ENCODE data around the gene PARN. TPM values are rescaled to one million over a fixed set of nuclear protein-coding genes. Genes with fewer than 3 reads are reported as not detected.
"Not testable (repeated sequence)": the region's sequence is repeated elsewhere in the genome, so short reads cannot be mapped to it uniquely, and the experiment has no call there.

Gene PARN
- total RNA-seq, 4 donors from 2014 or later, result 69.8 to 214 (median 120) TPM

GRCh38 chr16:14602443-14602963 lies 27.6 kb downstream of the PARN start:
- Histone ChIP-seq H3K9me3 (no peaks in the 10 kb centered on the region), H3K36me3 (peaks cover 51 to 57% of the 10 kb centered on the region in 2 donors), H3K27ac (no peak overlapping the region), H3K27me3 (no peaks in the 10 kb centered on the region), H3K4me1 (no peaks in the 10 kb centered on the region), H3K4me3 (replicated peaks in 1 of 3) (no peak overlapping the region)
- TF ChIP-seq POLR2A (IDR thresholded peaks at IDR 0.05) (no peak), CTCF (IDR thresholded peaks at IDR 0.05) (no peak)
- WGBS, 2 donors, result 89 to 94% methylated on average over 6 of the region's 6 CpGs
- DNase-seq, result no peak
- intact Hi-C loops (cut with DNase I), result no loop called here

- Histone ChIP-seq H3K27me3 (no peaks in the 10 kb centered on the region), H3K4me3 (replicated peaks in 1 of 3) (no peak overlapping the region), H3K36me3 (peaks cover 37 to 44% of the 10 kb centered on the region in 2 donors), H3K27ac (no peak overlapping the region), H3K9me3 (no peaks in the 10 kb centered on the region), H3K4me1 (no peaks in the 10 kb centered on the region)
- no peak for DNase-seq
- intact Hi-C loops (cut with DNase I), result no loop called here
- WGBS, 2 donors, result 67 to 70% methylated on average over 2 of the region's 2 CpGs
- TF ChIP-seq POLR2A (IDR thresholded peaks at IDR 0.05), result no peak
- peak in 4 of 6 experiments; percentile 15 to 46 (median 42) for TF ChIP-seq CTCF (IDR thresholded peaks at IDR 0.05)
Observed at GRCh38 chr16:14600164-14600563, 29.9 kb downstream of the PARN start.

DNA sequence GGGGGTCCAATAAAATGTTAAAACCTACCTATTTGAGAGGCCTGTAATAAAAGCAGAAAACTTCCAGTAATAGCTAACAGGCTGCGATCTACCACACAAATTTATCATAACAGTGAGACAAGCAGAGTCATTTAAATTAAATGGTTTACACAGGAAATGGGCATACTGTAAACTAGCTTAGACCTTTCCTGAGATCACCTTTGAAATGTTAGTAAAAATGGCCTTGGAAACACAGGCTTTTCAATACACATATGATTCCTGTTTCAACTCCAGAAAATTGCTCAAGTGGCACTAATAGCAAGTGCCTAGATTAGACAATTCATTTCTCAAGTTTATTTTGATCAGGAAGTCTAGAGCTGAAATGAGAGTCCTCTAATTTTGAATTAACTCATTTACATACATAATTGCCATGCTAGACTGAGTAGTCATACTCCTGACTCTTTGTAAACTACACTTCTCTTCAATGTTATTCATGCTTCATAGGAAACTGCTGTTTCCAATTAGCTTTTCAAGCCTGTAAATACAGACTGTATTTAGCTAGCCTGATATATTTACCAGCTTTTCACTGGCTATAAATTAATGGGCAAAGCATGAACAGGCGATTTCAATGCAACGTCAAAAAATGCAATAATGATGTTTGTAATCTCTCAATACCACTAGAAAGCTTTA lies 43.3 kb downstream of the PARN start:
- intact Hi-C loops (cut with DNase I), result no loop called here
- WGBS, 2 donors, result 88 to 90% methylated on average over 3 of the region's 3 CpGs

DNA sequence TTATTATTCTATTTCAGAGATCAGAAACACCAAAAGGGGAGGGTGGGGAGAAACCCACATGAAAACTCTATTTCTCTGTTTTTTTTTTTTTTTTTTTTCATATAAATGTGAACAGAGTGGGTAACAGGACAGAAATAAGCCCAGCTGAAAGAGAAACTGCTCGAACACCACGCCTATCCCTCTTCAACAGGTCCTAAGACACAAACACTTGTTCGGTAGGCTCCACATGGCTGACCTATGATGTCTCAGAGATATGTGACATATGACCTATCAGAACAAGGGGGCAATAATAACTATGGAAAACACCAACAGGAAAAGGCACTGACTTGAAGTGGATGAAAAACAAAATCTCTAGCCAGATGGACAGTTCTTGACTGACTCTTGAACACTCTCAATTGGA lies 44.8 kb downstream of the PARN start:
- Histone ChIP-seq H3K4me3 (replicated peaks in 1 of 3) (no peak overlapping the region), H3K36me3 (peaks cover 42 to 51% of the 10 kb centered on the region in 2 donors), H3K27ac (no peak overlapping the region), H3K27me3 (no peaks in the 10 kb centered on the region), H3K4me1 (peaks cover 8 to 23% of the 10 kb centered on the region in 2 donors), H3K9me3 (no peaks in the 10 kb centered on the region)
- peak; percentile 48 to 69 for DNase-seq
- TF ChIP-seq CTCF (IDR thresholded peaks at IDR 0.05) (no peak), POLR2A (IDR thresholded peaks at IDR 0.05) (no peak)
- intact Hi-C loops (cut with DNase I), result no loop called here
- 28 to 50% methylated on average over 3 of the region's 3 CpGs for WGBS, 2 donors

More for the DNA sequence above, 43.3 kb downstream of the PARN start:
- Histone ChIP-seq H3K4me1 (peaks cover 8 to 23% of the 10 kb centered on the region in 2 donors), H3K9me3 (no peaks in the 10 kb centered on the region), H3K36me3 (peaks cover 43 to 51% of the 10 kb centered on the region in 2 donors), H3K27ac (no peak overlapping the region), H3K27me3 (no peaks in the 10 kb centered on the region), H3K4me3 (replicated peaks in 1 of 3) (no peak overlapping the region)
- no peak for TF ChIP-seq POLR2A (IDR thresholded peaks at IDR 0.05)
- TF ChIP-seq CTCF (IDR thresholded peaks at IDR 0.05), result no peak
- no peak for DNase-seq

- 96% methylated on average over 3 of the region's 3 CpGs for WGBS, 2 donors
- H3K4me1 ChIP-seq; intact Hi-C loops (cut with DNase I); H3K9me3 ChIP-seq; H3K4me3 ChIP-seq (replicated peaks in 1 of 3); DNase-seq; H3K27me3 ChIP-seq; H3K27ac ChIP-seq: not testable (repeated sequence)
- peaks cover 58 to 63% of the 10 kb centered on the region in 2 donors for H3K36me3 ChIP-seq
Observed at GRCh38 chr16:14580926-14581325, 49.1 kb downstream of the PARN start.

Measured in thyroid gland (tissue), 4 donors.